GM21515 (cell line): Measurements from ENCODE around the gene FAM53C.

ENCODE experiments used
- ATAC-seq: cut with Tn5 transposase; IDR thresholded peaks from one replicate; pipeline ENCODE4 v1.9.1; 2021; ENCODE audit not compliant: unreplicated experiment

Gene FAM53C

DNA sequence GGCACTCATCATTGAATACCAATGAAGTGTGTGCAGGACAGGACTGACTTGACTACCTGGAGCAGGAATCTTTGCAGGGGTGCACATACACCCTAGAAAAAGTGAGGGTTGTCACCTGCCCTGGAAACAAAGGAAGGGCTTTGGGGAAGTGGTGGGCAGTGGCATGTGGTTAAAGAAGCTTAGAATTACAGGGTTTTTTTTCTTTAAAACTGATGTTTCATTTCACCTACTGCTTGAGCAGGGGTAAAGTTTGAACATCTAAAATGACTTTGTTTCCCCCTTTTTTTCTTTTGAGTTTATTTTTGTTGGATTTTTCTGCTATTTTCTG lies 12.5 kb downstream of the FAM53C start:
- ATAC-seq: no peak

- no peak for ATAC-seq
Observed at GRCh38 chr5:138351056-138351455, 13.0 kb downstream of the FAM53C start.

DNA sequence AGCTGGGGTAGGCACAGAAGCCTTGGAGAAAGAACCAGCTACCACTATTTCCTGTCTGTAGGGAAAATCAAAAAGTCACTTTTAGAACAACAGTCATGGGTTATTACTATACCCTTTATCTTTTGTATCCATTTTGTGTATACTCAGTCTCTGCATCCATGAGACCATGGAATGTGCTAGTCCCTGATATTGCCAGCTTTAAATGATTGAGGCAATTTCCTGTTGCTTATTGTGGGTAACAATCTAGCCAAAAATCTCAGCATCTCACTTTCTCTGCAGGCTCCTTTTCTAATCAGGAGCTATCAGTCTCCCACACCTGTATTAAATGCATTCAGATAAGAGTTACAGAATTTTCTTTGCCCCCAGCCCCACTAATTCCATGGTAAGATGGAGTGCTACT lies 13.5 kb downstream of the FAM53C start:
- ATAC-seq: no peak

GRCh38 chr5:138352071-138352721 lies 14.1 kb downstream of the FAM53C start, which contains the start of gene KDM3B:
Gene KDM3B (plus strand): TSS chr5:138352685. CDS start chr5:138352796, 111 bp downstream.
- ATAC-seq: peak; percentile 63

DNA sequence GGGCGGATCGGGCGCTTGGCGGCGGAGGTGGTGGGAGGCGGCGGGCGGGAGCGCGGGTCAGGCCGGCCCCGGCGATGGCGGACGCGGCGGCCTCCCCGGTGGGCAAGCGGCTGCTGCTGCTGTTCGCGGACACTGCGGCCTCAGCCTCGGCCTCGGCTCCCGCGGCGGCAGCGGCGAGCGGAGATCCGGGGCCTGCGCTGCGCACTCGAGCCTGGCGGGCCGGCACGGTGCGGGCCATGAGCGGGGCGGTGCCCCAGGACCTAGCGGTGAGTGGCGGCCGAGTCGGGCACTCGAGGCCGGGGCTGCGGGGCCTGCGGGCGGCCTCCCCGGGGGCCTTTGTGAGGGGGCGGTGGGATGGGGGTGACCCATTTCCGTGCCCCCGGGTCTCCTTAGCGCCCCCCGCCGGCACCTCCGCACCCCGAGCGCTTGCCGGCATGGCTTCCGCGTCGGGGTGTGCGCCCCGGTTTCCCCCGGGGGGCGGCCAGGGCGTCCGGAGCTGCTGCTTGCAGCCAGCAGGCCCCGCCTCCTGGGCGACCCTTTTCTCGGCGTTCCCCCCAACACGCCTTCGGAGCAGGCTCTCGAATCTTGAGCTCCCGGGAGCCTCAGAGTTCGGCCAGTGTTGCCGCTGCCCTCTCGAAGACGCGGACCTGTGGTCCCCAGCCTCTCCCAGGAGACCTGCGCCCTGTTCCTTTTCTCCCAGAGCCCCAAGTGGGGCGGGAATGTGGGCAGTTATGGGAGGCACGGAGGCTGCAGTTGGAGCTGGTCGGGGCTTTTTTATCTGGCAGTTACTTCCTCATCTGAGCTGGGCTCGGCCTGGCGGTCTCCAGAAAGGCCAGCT lies 14.9 kb downstream of the FAM53C start:
- peak; percentile 40 for ATAC-seq

DNA sequence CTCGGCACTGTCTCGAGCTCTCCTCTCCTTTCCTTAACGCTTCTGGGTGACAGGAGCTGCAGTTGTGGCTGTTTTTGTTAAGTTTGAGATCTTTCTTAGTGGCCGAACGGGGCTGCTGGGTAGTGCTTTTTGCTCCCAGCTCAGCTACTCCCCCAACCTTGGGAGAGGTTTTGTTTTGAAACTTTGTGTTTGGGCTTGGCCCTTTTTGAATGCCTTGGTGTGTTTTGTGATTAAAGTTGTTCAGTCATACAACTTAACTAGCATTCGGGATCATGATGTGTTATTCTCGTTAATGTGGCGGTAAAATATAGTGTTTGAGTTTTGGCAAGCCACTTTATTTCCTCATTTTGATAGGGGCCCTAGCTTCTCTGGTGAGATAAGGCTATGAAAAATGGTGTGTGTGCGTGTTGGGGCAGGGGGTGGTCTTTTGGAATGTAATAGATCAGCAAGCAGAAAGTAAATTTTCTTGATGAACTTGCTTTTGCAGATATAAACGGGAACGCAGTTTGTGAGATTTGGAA lies 15.6 kb downstream of the FAM53C start:
- ATAC-seq: no peak

GRCh38 chr5:138354387-138354786 lies 16.3 kb downstream of the FAM53C start:
- ATAC-seq: no peak

DNA sequence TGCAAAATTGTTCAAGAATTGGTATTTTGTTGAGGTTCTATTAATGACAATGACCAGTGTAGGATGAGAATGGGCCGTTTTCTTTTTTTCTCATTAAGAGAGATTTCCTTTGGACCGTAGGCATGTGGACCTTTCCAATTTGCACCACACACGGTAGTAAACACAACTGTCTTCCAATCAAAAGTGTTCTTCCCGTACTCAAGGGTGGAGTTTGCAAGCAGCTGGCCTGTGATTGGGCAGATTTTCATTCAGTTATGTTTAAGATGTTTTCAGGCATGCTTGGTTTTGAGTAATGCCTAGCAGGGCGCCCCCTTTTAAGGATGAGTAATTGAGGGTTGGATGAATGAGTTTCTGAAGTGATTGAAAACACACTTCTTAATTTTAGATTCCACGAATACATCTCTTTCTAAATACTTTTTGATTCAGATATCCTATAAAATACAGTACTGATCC lies 16.9 kb downstream of the FAM53C start:
- ATAC-seq: peak; percentile 41

DNA sequence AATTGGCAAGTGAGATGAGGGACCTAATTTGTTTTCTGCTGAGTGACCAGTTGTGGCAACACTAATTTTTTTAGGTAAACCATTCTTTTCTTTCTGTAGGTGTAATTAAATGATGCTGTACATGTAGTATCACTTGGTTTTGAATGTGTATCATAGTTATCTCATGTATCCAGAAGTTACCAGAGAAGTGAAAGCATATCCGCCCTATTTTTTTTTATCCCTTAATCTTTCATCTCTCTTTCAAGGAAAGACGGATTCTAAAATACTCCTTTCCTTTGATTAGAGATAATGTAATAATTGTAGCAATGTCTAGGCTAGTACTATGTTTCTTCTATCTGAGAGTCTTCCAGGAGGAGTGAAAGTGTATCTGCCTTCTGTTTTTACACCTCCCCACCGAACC lies 21.6 kb downstream of the FAM53C start:
- ATAC-seq: no peak

DNA sequence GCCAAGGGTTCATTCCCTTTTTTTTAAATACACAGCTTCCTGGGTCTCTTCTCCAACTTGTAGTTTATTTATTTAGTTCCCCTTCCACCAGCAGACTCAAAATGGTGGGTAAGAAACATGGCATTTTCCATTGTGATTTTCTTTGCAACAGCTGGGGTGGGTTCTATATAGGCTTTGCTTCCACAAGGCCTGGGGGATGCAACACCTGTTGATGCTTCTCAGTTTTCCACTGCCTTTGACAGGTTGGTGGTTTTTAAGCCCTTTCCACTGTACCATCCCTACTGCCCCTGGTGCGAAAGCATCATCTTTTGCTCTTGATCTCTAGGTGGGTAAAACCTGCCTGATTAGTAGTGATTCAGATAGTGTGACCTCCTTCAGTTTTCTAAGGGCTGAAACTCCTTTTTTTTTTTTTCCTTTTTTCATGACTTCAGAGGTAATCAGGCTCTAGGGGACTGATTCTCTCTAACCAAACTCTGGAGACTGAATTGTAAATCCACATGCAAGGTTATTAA lies 22.9 kb downstream of the FAM53C start:
- ATAC-seq: no peak

- ATAC-seq: no peak
Observed at GRCh38 chr5:138364576-138364975, 26.5 kb downstream of the FAM53C start.

GRCh38 chr5:138366632-138367382 lies 28.7 kb downstream of the FAM53C start:
- ATAC-seq: no peak

DNA sequence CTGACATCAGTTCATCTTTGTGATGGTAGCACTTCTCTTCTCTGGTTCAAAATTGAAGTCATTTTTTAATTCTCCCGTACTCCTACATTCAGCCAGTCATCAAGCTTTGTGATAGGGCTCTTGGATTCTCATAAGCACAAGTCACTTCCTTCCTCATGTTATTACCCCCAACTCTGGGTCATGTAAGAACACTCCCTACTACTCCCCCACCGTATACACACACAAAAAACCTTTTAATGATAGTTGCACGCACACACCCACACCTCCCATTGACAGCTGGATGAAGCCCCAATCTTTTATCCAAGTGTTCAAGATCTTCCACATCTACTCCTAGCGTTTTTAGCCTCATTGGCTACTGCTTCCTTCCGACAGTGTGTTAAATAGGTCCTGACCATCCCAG lies 31.2 kb downstream of the FAM53C start:
- no peak for ATAC-seq

DNA sequence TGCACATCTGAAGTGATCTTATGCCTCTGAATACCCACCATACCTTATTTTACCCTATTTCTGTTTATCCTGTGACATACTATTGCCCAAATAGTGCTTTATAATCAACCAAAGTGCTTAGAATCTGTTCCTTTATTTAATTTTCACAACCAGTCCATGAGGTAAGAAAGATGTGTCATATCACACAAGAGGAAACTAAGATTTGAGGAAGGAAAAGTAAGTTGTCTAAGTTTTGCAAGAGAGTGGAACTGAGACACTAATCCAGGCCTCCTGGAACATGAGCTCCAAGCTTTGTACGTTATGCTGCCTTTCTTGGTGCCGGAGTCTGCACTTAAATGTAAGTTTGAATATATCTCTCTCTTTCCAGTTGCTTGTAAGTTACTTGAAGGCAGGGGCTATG lies 31.6 kb downstream of the FAM53C start:
- no peak for ATAC-seq

GRCh38 chr5:138370537-138370936 lies 32.5 kb downstream of the FAM53C start:
- no peak for ATAC-seq

DNA sequence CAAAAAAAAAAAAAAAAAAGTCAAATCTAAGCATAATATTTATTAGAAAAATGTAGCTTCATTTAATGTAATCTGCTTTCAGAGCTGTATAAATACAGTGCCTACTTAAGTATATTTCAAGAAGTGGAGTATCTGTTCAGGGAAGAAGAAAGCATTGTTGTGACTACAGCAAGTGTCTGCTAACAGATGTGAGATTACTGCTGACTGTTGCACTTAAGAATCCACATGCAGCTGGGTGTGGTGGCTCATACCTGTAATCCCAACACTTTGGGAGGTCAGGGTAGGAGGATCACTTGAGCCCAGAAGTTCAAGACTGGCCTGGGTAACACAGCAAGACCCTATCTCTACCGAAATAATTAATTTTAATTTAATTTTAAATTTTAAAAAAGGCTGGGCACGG lies 33.4 kb downstream of the FAM53C start:
- ATAC-seq: no peak

- peak; percentile 65 for ATAC-seq
Observed at GRCh38 chr5:138372225-138372624, 34.2 kb downstream of the FAM53C start.

- no peak for ATAC-seq
Observed at GRCh38 chr5:138372653-138373052, 34.6 kb downstream of the FAM53C start.

DNA sequence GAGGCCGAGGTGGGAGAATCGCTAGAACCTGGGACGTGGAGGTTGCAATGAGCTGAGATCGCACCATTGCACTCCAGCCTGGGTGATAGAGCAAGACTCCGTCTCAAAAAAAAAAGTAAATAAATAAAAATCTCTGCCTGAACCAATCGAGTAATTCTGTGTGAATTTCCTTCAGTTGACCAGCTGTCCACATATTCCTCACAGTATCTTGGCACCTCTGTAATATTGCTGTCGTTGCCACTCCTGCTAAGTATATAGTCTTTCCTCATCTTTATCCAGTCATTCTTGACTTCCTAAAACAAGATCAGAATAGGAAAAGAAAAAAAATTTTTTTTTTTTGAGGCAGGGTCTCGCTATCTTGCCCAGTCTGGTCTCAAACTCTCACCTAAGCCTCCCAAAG lies 44.3 kb downstream of the FAM53C start:
- no peak for ATAC-seq

GRCh38 chr5:138385660-138386059 lies 47.6 kb downstream of the FAM53C start:
- ATAC-seq: no peak

DNA sequence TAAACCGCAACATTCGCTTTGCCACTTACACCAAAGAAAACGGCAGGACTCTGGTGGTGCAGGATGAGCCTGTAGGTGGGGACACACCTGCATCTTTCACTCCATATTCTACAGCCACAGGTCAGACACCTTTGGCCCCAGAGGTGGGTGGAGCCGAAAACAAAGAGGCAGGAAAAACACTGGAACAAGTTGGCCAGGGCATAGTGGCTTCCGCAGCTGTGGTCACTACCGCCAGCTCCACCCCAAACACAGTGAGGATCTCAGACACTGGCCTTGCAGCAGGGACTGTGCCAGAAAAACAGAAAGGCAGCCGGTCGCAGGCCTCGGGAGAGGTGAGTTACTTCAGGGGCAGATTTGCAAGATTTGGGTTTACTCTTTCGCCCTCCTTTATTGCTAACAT lies 48.2 kb downstream of the FAM53C start:
- no peak for ATAC-seq
